Neural cell (in vitro differentiated cells): ENCODE measurements around the gene INSRR.

Experiments
- MXI1 ChIP-seq: fragments of 450-650 bp; conservative IDR thresholded peaks from 2 replicates; pipeline ENCODE4 v1.6.1; 2014; ENCODE audit warnings: antibody characterized with exemption, mild to moderate bottlenecking; ENCODE audit not compliant: poor library complexity, severe bottlenecking
- POLR2AphosphoS5 ChIP-seq: IDR thresholded peaks from 2 replicates; pipeline ENCODE4 v1.6.1; 2012
- RAD21 ChIP-seq: fragments of 450-650 bp; conservative IDR thresholded peaks from 2 replicates; pipeline ENCODE4 v1.6.1; 2014; ENCODE audit warnings: antibody characterized with exemption, mild to moderate bottlenecking, moderate library complexity
- TAF1 ChIP-seq: IDR thresholded peaks from 2 replicates; pipeline ENCODE4 v1.6.1; 2012; ENCODE audit warnings: low read depth
- TF ChIP-seq, protein P1 (sequence below): fragments of 450-650 bp; IDR thresholded peaks from 2 replicates; pipeline ENCODE4 v1.5.1; 2014; ENCODE audit warnings: antibody characterized with exemption, mild to moderate bottlenecking, moderate library complexity; ENCODE audit not compliant: poor library complexity, severe bottlenecking

- TF ChIP-seq, protein P1, sequence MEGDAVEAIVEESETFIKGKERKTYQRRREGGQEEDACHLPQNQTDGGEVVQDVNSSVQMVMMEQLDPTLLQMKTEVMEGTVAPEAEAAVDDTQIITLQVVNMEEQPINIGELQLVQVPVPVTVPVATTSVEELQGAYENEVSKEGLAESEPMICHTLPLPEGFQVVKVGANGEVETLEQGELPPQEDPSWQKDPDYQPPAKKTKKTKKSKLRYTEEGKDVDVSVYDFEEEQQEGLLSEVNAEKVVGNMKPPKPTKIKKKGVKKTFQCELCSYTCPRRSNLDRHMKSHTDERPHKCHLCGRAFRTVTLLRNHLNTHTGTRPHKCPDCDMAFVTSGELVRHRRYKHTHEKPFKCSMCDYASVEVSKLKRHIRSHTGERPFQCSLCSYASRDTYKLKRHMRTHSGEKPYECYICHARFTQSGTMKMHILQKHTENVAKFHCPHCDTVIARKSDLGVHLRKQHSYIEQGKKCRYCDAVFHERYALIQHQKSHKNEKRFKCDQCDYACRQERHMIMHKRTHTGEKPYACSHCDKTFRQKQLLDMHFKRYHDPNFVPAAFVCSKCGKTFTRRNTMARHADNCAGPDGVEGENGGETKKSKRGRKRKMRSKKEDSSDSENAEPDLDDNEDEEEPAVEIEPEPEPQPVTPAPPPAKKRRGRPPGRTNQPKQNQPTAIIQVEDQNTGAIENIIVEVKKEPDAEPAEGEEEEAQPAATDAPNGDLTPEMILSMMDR: no peak
- TF ChIP-seq POLR2AphosphoS5 (no peak), RAD21 (no peak), MXI1 (no peak), TAF1 (no peak)
These were observed 22.7 kb upstream of the INSRR start for GRCh38 chr1:156881663-156882062.
